ENCODE data around the gene CLEC17A.

CLEC17A gene

GRCh38 chr19:14562660-14563589, 20.0 kb upstream of the CLEC17A start:
- Histone ChIP-seq H3K27ac (ENCODE audit: extremely low read depth, low read depth, low read length) (no peak overlapping the region), H3K4me3 (ENCODE audit: low read depth, low read length) (no peak overlapping the region), H3K36me3 (ENCODE audit: control insufficient read depth in 2 of 2, insufficient read depth in 1 of 2, low read length in 2 of 2) (peaks cover 0 to 33% of the 10 kb centered on the region in 2 experiments; a peak in 1 of 3 replicates), H3K4me1 (ENCODE audit: control insufficient read depth, insufficient read depth, low read length) (no peaks in the 10 kb centered on the region), H3K9me3 (ENCODE audit: control insufficient read depth, insufficient read depth, low read depth, low read length) (no peaks in the 10 kb centered on the region)
- POLR2A ChIA-PET: interaction anchor here (1.2 kb wide), 1 partner anchor 9 kb away, joined by 3 read pairs; no protein-coding TSS in a partner anchor
- CTCF ChIA-PET: interaction anchor here (1.2 kb wide), 1 partner anchor 1597 kb away, joined by 3 read pairs; no protein-coding TSS in a partner anchor
- TF ChIP-seq WT1 (tag by site-specific recombination; IDR thresholded peaks at IDR 0.05) (no peak), ZNF701 (tag by site-specific recombination; IDR thresholded peaks at IDR 0.05) (no peak), ZNF530 (tag by site-specific recombination; IDR thresholded peaks at IDR 0.05; ENCODE audit: low read depth) (no peak), PATZ1 (tag by site-specific recombination; IDR thresholded peaks at IDR 0.05) (peak; percentile 19; the same call in 1 of the 2 replicates)

GRCh38 chr19:14563590-14563926, 19.3 kb upstream of the CLEC17A start:
- H3K4me1 ChIP-seq (ENCODE audit: control insufficient read depth, insufficient read depth, low read length): no peaks in the 10 kb centered on the region
- H3K36me3 ChIP-seq (ENCODE audit: control insufficient read depth in 2 of 2, insufficient read depth in 1 of 2, low read length in 2 of 2): peaks cover 0 to 37% of the 10 kb centered on the region in 2 experiments; a peak in 1 of 3 replicates
- ChIA-PET CTCF (no interaction called here), POLR2A (no interaction called here)
- H3K27ac ChIP-seq (ENCODE audit: extremely low read depth, low read depth, low read length): 0 out of 2 replicates have a peak overlapping the region, but pooled peaks have one; percentile 16
- H3K9me3 ChIP-seq (ENCODE audit: control insufficient read depth, insufficient read depth, low read depth, low read length): no peaks in the 10 kb centered on the region
- no peak overlapping the region for H3K4me3 ChIP-seq (ENCODE audit: low read depth, low read length)
- no peak for TF ChIP-seq ZNF292 (tag by site-specific recombination; IDR thresholded peaks at IDR 0.05; ENCODE audit: borderline replicate concordance, low read depth)
- TF ChIP-seq ZNF138 (tag by site-specific recombination; IDR thresholded peaks at IDR 0.05; ENCODE audit: borderline replicate concordance): no peak
- no peak for TF ChIP-seq ZFP41 (tag by site-specific recombination; IDR thresholded peaks at IDR 0.05; ENCODE audit: borderline replicate concordance)
- TF ChIP-seq, protein P1, sequence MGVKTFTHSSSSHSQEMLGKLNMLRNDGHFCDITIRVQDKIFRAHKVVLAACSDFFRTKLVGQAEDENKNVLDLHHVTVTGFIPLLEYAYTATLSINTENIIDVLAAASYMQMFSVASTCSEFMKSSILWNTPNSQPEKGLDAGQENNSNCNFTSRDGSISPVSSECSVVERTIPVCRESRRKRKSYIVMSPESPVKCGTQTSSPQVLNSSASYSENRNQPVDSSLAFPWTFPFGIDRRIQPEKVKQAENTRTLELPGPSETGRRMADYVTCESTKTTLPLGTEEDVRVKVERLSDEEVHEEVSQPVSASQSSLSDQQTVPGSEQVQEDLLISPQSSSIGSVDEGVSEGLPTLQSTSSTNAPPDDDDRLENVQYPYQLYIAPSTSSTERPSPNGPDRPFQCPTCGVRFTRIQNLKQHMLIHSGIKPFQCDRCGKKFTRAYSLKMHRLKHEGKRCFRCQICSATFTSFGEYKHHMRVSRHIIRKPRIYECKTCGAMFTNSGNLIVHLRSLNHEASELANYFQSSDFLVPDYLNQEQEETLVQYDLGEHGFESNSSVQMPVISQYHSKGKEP (tag by site-specific recombination; IDR thresholded peaks at IDR 0.05): no peak
- TF ChIP-seq ZSCAN18 (tag by site-specific recombination; IDR thresholded peaks at IDR 0.05): no peak
- no peak for TF ChIP-seq ZNF366 (tag by site-specific recombination; conservative IDR thresholded peaks at IDR 0.05)
- TF ChIP-seq ZNF473 (tag by site-specific recombination; IDR thresholded peaks at IDR 0.05): no peak
- no peak for TF ChIP-seq PRDM6 (tag by site-specific recombination; IDR thresholded peaks at IDR 0.05)
- TF ChIP-seq KLF7 (tag by site-specific recombination; IDR thresholded peaks at IDR 0.05; ENCODE audit: borderline replicate concordance): no peak
- TF ChIP-seq ZNF211 (tag by site-specific recombination; IDR thresholded peaks at IDR 0.05; ENCODE audit: low read depth): no peak
- no peak for TF ChIP-seq ZNF148 (tag by site-specific recombination; IDR thresholded peaks at IDR 0.05; ENCODE audit: borderline replicate concordance)
- no peak for TF ChIP-seq ZEB2 (tag by site-specific recombination; IDR thresholded peaks at IDR 0.05)
- no peak for TF ChIP-seq ZNF274 (IDR thresholded peaks at IDR 0.05; ENCODE audit: low read length)
- no peak for TF ChIP-seq ZNF274 (tag by site-specific recombination; IDR thresholded peaks at IDR 0.05; ENCODE audit: borderline replicate concordance)
- TF ChIP-seq ELK4 (IDR thresholded peaks at IDR 0.05; ENCODE audit: borderline replicate concordance, low read depth, low read length): no peak
- TF ChIP-seq ZNF785 (tag by site-specific recombination; IDR thresholded peaks at IDR 0.05): no peak
- no peak for TF ChIP-seq ZBTB8A (tag by site-specific recombination; IDR thresholded peaks at IDR 0.05)
- TF ChIP-seq OVOL3 (tag by site-specific recombination; IDR thresholded peaks at IDR 0.05): no peak
- TF ChIP-seq ZNF121 (tag by site-specific recombination; IDR thresholded peaks at IDR 0.05): no peak
